Nucleus accumbens (tissue), 56 donors: ENCODE measurements around the gene RHBDL1.

Experiments used
- DNase-seq, 56 donors: peaks; one replicate each; lab custom pipeline; 2025; lab: John Stamatoyannopoulos, UW

RHBDL1 gene

GRCh38 chr16:700684-701584, 25.5 kb downstream of the RHBDL1 start:
- peak in 13 of 56 donors; percentile 11 to 69 (median 37) for DNase-seq

GRCh38 chr16:702341-702740, 26.9 kb downstream of the RHBDL1 start:
- no peak for DNase-seq

- DNase-seq, result peak in 32 of 56 donors; percentile 6 to 80 (median 50)
These were observed 27.9 kb downstream of the RHBDL1 start for GRCh38 chr16:703406-703805.

- DNase-seq, result no peak
These were observed 28.6 kb downstream of the RHBDL1 start for GRCh38 chr16:704047-704446.

GRCh38 chr16:704552-705380, 29.3 kb downstream of the RHBDL1 start:
- peak in 1 of 56 donors; percentile 14 for DNase-seq

GRCh38 chr16:705431-706188, 30.1 kb downstream of the RHBDL1 start, which contains the start of gene FBXL16:
Gene FBXL16 (minus strand): TSS chr16:705801. CDS start chr16:697405, 8,396 bp downstream.
- DNase-seq, result peak in 41 of 56 donors; percentile 19 to 85 (median 51)

GRCh38 chr16:706189-707061, 31.0 kb downstream of the RHBDL1 start:
- peak in 9 of 56 donors; percentile 21 to 58 (median 34) for DNase-seq

- no peak for DNase-seq
These were observed 31.6 kb downstream of the RHBDL1 start for GRCh38 chr16:707062-707538.

GRCh38 chr16:708019-708418, 32.5 kb downstream of the RHBDL1 start:
- no peak for DNase-seq

GRCh38 chr16:708959-709358, 33.5 kb downstream of the RHBDL1 start:
- DNase-seq, result no peak

- peak in 54 of 56 donors; percentile 14 to 94 (median 74) for DNase-seq
These were observed 34.4 kb downstream of the RHBDL1 start for GRCh38 chr16:709566-710499.

GRCh38 chr16:710500-711075, 35.1 kb downstream of the RHBDL1 start:
- DNase-seq, result no peak

GRCh38 chr16:711084-711483, 35.6 kb downstream of the RHBDL1 start:
- DNase-seq, result no peak

GRCh38 chr16:711548-712320, 36.3 kb downstream of the RHBDL1 start:
- peak in 48 of 56 donors; percentile 25 to 82 (median 56) for DNase-seq

GRCh38 chr16:712740-713250, 37.3 kb downstream of the RHBDL1 start:
- peak in 1 of 56 donors; percentile 18 for DNase-seq

GRCh38 chr16:714079-714478, 38.6 kb downstream of the RHBDL1 start:
- no peak for DNase-seq
